Superior temporal gyrus (tissue), 1 donor: Measurements from ENCODE around the gene ITPRID2.

Experiments
- DNase-seq: peaks from one replicate; pipeline ENCODE4 v3.0.0-alpha.2; 2016; ENCODE audit errors: extremely low spot score

ITPRID2 gene

DNA sequence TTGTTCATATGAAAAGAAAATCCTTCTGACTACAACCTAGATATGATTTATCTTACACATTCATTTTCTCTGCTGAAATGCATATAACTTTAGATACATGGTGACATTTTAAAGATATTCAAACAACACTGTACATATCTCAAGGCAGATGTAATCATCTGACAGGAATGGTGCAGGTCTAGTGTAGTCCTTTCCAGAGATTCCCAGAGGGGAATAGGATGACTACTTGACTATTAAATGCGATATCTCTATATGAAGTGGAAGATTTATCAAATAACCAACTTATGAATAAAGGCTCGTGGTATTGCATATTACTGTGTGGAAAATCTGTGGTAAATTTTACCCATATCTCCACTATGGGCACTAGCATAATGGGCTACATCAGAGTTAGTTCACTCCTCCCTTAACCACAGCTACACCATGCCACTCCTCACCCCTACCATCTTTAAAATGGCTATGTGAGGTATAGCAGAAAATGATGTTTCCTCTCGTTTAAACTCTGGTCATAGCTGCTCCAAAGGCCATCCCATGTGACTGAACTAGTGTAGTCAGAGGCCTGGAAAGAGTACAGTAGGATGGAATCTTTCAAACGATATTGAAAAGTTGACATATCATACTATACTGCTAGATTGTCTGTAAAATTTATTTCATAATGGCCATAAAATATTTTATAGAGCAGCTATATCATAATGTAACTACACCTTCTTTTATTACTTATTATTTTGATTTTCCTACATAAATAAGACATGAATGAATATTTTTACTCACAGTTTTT is 9.1 kb upstream of the ITPRID2 start:
- DNase-seq, result no peak

DNA sequence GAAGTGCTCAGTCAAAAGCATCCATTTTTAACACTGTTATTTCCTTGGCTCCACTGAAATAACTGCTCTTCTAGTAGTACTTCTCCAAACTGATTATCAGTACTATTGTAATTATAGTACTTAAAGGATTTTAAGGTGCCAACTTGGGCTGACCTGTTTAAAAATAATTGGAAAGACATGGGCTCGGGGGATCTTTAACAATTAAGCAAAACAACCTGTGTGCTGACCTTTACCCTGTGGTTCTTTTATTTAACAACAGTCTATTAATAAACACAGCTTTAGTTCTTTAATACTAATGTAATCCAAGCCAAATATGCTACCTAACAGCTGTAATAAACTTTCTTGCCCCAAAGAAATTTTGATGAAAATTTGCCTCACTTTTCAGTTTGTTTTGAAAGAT is 6.9 kb upstream of the ITPRID2 start:
- DNase-seq, result no peak

DNA sequence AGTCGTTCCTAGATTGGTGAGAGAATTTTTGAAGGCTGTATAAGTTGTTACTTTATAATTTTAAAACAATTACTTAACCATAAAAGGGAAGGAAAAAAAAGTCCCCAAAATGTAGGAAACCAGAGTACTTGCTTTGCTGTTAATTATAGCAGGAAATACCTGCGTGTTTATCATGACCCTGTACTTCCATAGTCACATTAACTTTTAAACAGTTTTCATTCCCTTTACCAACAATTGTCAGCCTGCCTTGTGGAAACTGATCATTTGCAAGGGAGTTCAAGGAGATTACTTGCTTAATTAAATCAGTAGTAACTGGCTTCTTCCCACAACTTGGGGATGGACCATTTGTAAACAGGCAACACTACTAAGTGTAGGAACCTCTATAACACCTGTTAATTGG is 6.4 kb upstream of the ITPRID2 start:
- DNase-seq, result no peak

DNA sequence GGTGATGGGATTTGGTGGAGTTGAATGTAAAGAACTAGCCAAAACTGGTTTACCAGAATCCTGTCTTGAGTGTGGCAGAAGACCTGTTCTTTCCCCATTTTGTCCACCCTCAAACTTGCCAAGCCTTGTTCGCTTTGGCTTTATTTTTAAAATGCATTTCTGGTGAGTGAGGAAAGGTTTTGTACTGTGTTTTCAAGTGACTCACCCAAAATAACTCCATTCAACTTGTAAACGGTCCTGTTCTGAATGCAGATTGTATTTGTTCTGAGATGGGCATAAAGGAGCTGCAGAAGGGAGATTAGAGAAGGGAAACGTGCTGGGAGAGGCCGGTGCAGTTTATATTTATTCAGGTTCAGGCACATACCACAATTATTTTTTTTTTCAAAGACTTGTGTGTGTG is 5.3 kb upstream of the ITPRID2 start:
- DNase-seq, result no peak

DNA sequence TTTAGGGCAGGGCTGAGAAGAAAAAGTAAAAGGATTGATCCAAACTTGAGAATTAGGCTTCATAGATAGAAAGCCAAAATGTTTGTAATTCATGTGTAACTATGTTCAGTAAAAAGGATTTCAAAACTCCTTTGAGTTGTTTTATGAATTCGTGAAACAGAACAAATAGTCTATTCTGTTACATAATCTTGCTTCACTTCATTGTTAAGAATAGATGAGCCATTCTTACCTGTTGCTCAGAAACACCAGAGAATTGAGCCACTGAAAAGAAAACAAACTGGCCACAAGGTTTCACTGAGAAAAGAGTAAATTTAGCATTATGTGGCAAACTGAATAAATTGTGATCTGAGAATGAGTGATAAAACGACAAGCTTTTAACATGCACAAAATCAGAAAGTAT is 4.5 kb upstream of the ITPRID2 start:
- no peak for DNase-seq

GRCh38 chr2:181889776-181890175 is 1.8 kb upstream of the ITPRID2 start:
- no peak for DNase-seq

DNA sequence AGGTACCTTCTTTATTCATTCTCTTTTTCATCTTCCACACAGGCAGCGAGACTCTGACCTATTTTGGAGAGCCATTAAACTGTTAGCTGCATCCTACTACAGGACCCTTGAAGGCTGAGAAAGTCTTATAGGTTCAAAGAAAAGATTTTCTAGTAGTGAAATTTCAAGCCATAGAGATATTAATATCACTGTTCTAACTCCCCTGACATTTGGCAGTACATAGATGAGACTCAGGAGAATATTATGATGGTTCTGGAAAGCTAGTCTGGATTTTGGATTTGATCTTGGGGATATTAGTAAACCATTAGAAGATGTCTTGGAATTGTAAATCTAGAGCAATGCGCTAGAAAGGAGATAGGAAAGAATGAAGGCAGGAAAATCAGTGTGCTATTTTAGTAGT is 1.3 kb upstream of the ITPRID2 start:
- no peak for DNase-seq

GRCh38 chr2:181891966-181892798 is 652 bp downstream of the ITPRID2 start:
- DNase-seq, result peak; percentile 75

- no peak for DNase-seq
Measured at GRCh38 chr2:181892799-181893435, 1.4 kb downstream of the ITPRID2 start.

GRCh38 chr2:181894381-181894780 is 2.9 kb downstream of the ITPRID2 start:
- DNase-seq, result no peak

DNA sequence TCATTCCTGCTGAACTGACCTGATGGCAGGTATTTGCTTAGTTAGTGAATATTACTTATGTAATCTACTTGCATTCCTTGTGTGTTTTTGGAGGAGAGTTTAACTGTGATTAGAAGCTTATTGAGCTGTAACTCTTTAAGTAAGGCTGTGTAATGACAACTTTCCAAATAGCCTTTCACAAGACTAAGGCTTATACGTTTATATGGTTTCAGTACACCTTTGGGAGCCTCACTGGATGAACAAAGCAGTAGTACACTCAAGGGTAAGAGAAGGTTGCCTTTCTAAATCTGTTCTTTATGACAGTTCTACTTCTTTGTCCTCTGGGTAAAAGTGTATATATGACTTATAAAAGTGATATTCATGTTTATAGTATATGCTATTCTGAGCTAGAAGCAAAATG is 4.3 kb downstream of the ITPRID2 start:
- no peak for DNase-seq

- DNase-seq, result no peak
Measured at GRCh38 chr2:181896286-181896685, 4.8 kb downstream of the ITPRID2 start.

GRCh38 chr2:181900007-181900651 is 8.6 kb downstream of the ITPRID2 start:
- peak; percentile 48 for DNase-seq

- no peak for DNase-seq
Measured at GRCh38 chr2:181902625-181903024, 11.1 kb downstream of the ITPRID2 start.

GRCh38 chr2:181904022-181904632 is 12.6 kb downstream of the ITPRID2 start:
- DNase-seq, result peak; percentile 61

GRCh38 chr2:181907057-181907456 is 15.5 kb downstream of the ITPRID2 start:
- DNase-seq, result no peak

GRCh38 chr2:181907635-181908034 is 16.1 kb downstream of the ITPRID2 start:
- no peak for DNase-seq

- DNase-seq, result no peak
Measured at GRCh38 chr2:181910028-181910831, 18.7 kb downstream of the ITPRID2 start.

GRCh38 chr2:181911830-181912229 is 20.3 kb downstream of the ITPRID2 start:
- no peak for DNase-seq

GRCh38 chr2:181915102-181915501 is 23.6 kb downstream of the ITPRID2 start:
- no peak for DNase-seq
